ENCODE measurements around the gene NRDC. TPM values are rescaled to one million over a fixed set of nuclear protein-coding genes. Genes with fewer than 3 reads are reported as not detected.

The NRDC gene
- total RNA-seq, result 10 to 100 TPM; 53.3 to 61.5 (median 57.9) TPM

- Histone ChIP-seq H3K27me3 (peaks cover 0 to 15% (median 0%) of the 10 kb centered on the region in 4 donors), H3K9me3 (no peaks in the 10 kb centered on the region), H3K27ac (replicated peaks in 1 of 4) (peak within 1 kb of the TSS; percentile 93 to 99 (median 96)), H3K4me1 (peaks cover 13 to 47% (median 45%) of the 10 kb centered on the region in 4 donors), H3K4me3 (peak within 1 kb of the TSS; percentile 76 to 98 (median 88)), H3K36me3 (peaks cover 0 to 2% (median under 1%) of the 10 kb centered on the region in 4 donors)
- peak; percentile 100 for DNase-seq (ENCODE audit: extremely low spot score)
- intact Hi-C loops (cut with DNase I), result no loop called here
- WGBS, result under 1% methylated on average over 35 of the region's 54 CpGs
- no peak for TF ChIP-seq EP300 (IDR thresholded peaks at IDR 0.05)
- peak in 1 of 3 experiments; percentile 12 for TF ChIP-seq CTCF (IDR thresholded peaks at IDR 0.05)
- TF ChIP-seq POLR2A (IDR thresholded peaks at IDR 0.05; ENCODE audit: low read depth), result peak; percentile 91
- TF ChIP-seq POLR2AphosphoS5 (IDR thresholded peaks at IDR 0.05), result peak; percentile 91 to 98
Observed at GRCh38 chr1:51878616-51879336, at the start of gene NRDC. Gene NRDC, minus strand, starts transcription at chr1:51878727. Its CDS starts 112 bp downstream, at chr1:51878615.

- intact Hi-C loops (cut with DNase I), result no loop called here
Observed at GRCh38 chr1:51927029-51927428, 48.5 kb upstream of the NRDC start.

GRCh38 chr1:51926171-51926812 lies 47.8 kb upstream of the NRDC start:
- H3K4me1 ChIP-seq, result no peaks in the 10 kb centered on the region
- no peak for TF ChIP-seq EP300 (IDR thresholded peaks at IDR 0.05)
- TF ChIP-seq POLR2A (IDR thresholded peaks at IDR 0.05; ENCODE audit: low read depth), result no peak
- TF ChIP-seq POLR2AphosphoS5 (IDR thresholded peaks at IDR 0.05), result no peak
- no peak for TF ChIP-seq CTCF (IDR thresholded peaks at IDR 0.05)
- no peak overlapping the region for H3K27ac ChIP-seq (replicated peaks in 1 of 4)
- WGBS, result 71% methylated on average over 5 of the region's 5 CpGs
- no peak overlapping the region for H3K4me3 ChIP-seq
- H3K36me3 ChIP-seq, result no peaks in the 10 kb centered on the region
- no peaks in the 10 kb centered on the region for H3K9me3 ChIP-seq
- intact Hi-C loops (cut with DNase I), result no loop called here
- H3K27me3 ChIP-seq, result peaks cover 0 to 20% (median 0%) of the 10 kb centered on the region in 4 donors
- no peak for DNase-seq (ENCODE audit: extremely low spot score)

More at GRCh38 chr1:51927029-51927428, 48.5 kb upstream of the NRDC start:
- DNase-seq (ENCODE audit: extremely low spot score), result no peak
- H3K4me1 ChIP-seq, result no peaks in the 10 kb centered on the region
- peaks cover 0 to 20% (median 0%) of the 10 kb centered on the region in 4 donors for H3K27me3 ChIP-seq
- no peaks in the 10 kb centered on the region for H3K9me3 ChIP-seq
- H3K27ac ChIP-seq (replicated peaks in 1 of 4), result no peak overlapping the region
- WGBS, result 92% methylated on average over 2 of the region's 2 CpGs
- TF ChIP-seq POLR2A (IDR thresholded peaks at IDR 0.05; ENCODE audit: low read depth) (no peak), POLR2AphosphoS5 (IDR thresholded peaks at IDR 0.05) (no peak), EP300 (IDR thresholded peaks at IDR 0.05) (no peak), CTCF (IDR thresholded peaks at IDR 0.05) (no peak)
- no peak overlapping the region for H3K4me3 ChIP-seq
- H3K36me3 ChIP-seq, result no peaks in the 10 kb centered on the region

GRCh38 chr1:51924455-51924854 lies 45.9 kb upstream of the NRDC start:
- DNase-seq (ENCODE audit: extremely low spot score), result no peak
- no peak overlapping the region for H3K27ac ChIP-seq (replicated peaks in 1 of 4)
- H3K36me3 ChIP-seq, result no peaks in the 10 kb centered on the region
- no peak overlapping the region for H3K4me3 ChIP-seq
- intact Hi-C loops (cut with DNase I), result no loop called here
- 77% methylated on average over 1 of the region's 1 CpG for WGBS
- peaks cover 0 to 27% (median 0%) of the 10 kb centered on the region in 4 donors for H3K27me3 ChIP-seq
- H3K9me3 ChIP-seq, result no peaks in the 10 kb centered on the region
- no peaks in the 10 kb centered on the region for H3K4me1 ChIP-seq
- TF ChIP-seq POLR2AphosphoS5 (IDR thresholded peaks at IDR 0.05), result no peak

GRCh38 chr1:51922040-51922439 lies 43.5 kb upstream of the NRDC start:
- WGBS, result 75% methylated on average over 3 of the region's 3 CpGs
- TF ChIP-seq EP300 (IDR thresholded peaks at IDR 0.05) (no peak), POLR2A (IDR thresholded peaks at IDR 0.05; ENCODE audit: low read depth) (no peak), POLR2AphosphoS5 (IDR thresholded peaks at IDR 0.05) (no peak), CTCF (IDR thresholded peaks at IDR 0.05) (no peak)
- Histone ChIP-seq H3K9me3 (no peaks in the 10 kb centered on the region), H3K4me3 (no peak overlapping the region), H3K36me3 (no peaks in the 10 kb centered on the region), H3K27ac (replicated peaks in 1 of 4) (no peak overlapping the region), H3K4me1 (no peaks in the 10 kb centered on the region), H3K27me3 (peaks cover 0 to 31% (median 0%) of the 10 kb centered on the region in 4 donors)
- intact Hi-C loops (cut with DNase I), result no loop called here
- DNase-seq (ENCODE audit: extremely low spot score), result no peak
